Cerebellar cortex (tissue), 1 donor: ENCODE results near the gene PSMD11.
A peak's percentile ranks its signal among the peaks of the same experiment; 100 is the strongest.

Experiments used
- DNase-seq: peaks from one replicate; pipeline ENCODE4 v3.0.0-alpha.2; 2015; ENCODE audit warnings: low spot score

Gene PSMD11

GRCh38 chr17:32464374-32464773 lies 20.1 kb downstream of the PSMD11 start:
- no peak for DNase-seq

GRCh38 chr17:32467949-32468348 lies 23.6 kb downstream of the PSMD11 start:
- DNase-seq = no peak

GRCh38 chr17:32470405-32471167 lies 26.3 kb downstream of the PSMD11 start:
- no peak for DNase-seq

- DNase-seq = no peak
Measured at GRCh38 chr17:32471652-32472051, 27.3 kb downstream of the PSMD11 start.

GRCh38 chr17:32475258-32475657 lies 30.9 kb downstream of the PSMD11 start:
- DNase-seq = no peak

- no peak for DNase-seq
Measured at GRCh38 chr17:32477220-32477619, 32.9 kb downstream of the PSMD11 start.

GRCh38 chr17:32479074-32479617 lies 34.8 kb downstream of the PSMD11 start:
- DNase-seq = no peak

GRCh38 chr17:32481193-32481592 lies 36.9 kb downstream of the PSMD11 start:
- DNase-seq = no peak

- DNase-seq = no peak
Measured at GRCh38 chr17:32482568-32483320, 38.4 kb downstream of the PSMD11 start.

- DNase-seq = peak; percentile 97
Measured at GRCh38 chr17:32483451-32484019, 39.2 kb downstream of the PSMD11 start.

- DNase-seq = peak; percentile 49
Measured at GRCh38 chr17:32484041-32484461, 39.7 kb downstream of the PSMD11 start.

GRCh38 chr17:32484628-32485027 lies 40.3 kb downstream of the PSMD11 start:
- no peak for DNase-seq

- peak; percentile 31 for DNase-seq
Measured at GRCh38 chr17:32485261-32486110, 41.2 kb downstream of the PSMD11 start.

GRCh38 chr17:32486111-32486700 lies 41.9 kb downstream of the PSMD11 start:
- peak; percentile 76 for DNase-seq

- DNase-seq = peak; percentile 63
Measured at GRCh38 chr17:32486701-32487472, 42.6 kb downstream of the PSMD11 start, which contains the start of gene CDK5R1. TSS of gene CDK5R1 (plus strand) at chr17:32486993. CDS start at chr17:32487621, 628 bp downstream.

- DNase-seq = peak; percentile 49
Measured at GRCh38 chr17:32487473-32488176, 43.3 kb downstream of the PSMD11 start.

GRCh38 chr17:32488177-32488542 lies 43.9 kb downstream of the PSMD11 start:
- peak; percentile 29 for DNase-seq

GRCh38 chr17:32488604-32489180 lies 44.4 kb downstream of the PSMD11 start:
- DNase-seq = no peak

- DNase-seq = no peak
Measured at GRCh38 chr17:32489320-32490100, 45.2 kb downstream of the PSMD11 start.
